AG09309 (cell line): ENCODE data around the gene NT5C2.

Source experiments
- DNase-seq: peaks from one replicate; pipeline ENCODE4 v3.0.0-alpha.2; 2010; ENCODE audit warnings: low read depth
- H3K4me3 ChIP-seq: 2 replicates; pipeline ENCODE4 v1.5.1; 2011; ENCODE audit warnings: mild to moderate bottlenecking, low read depth, low read length, moderate library complexity; ENCODE audit not compliant: control insufficient read depth
- TF ChIP-seq, protein P1 (sequence below): IDR thresholded peaks from 2 replicates; pipeline ENCODE4 v1.5.1; 2011; ENCODE audit warnings: mild to moderate bottlenecking, low read depth, low read length, inconsistent platforms; ENCODE audit not compliant: insufficient read depth, control insufficient read depth; ENCODE audit errors: missing control alignments

Gene NT5C2

GRCh38 chr10:103079100-103079499 is 114.0 kb downstream of the NT5C2 start:
- DNase-seq = no peak
- no peak overlapping the region for H3K4me3 ChIP-seq
- TF ChIP-seq, protein P1, sequence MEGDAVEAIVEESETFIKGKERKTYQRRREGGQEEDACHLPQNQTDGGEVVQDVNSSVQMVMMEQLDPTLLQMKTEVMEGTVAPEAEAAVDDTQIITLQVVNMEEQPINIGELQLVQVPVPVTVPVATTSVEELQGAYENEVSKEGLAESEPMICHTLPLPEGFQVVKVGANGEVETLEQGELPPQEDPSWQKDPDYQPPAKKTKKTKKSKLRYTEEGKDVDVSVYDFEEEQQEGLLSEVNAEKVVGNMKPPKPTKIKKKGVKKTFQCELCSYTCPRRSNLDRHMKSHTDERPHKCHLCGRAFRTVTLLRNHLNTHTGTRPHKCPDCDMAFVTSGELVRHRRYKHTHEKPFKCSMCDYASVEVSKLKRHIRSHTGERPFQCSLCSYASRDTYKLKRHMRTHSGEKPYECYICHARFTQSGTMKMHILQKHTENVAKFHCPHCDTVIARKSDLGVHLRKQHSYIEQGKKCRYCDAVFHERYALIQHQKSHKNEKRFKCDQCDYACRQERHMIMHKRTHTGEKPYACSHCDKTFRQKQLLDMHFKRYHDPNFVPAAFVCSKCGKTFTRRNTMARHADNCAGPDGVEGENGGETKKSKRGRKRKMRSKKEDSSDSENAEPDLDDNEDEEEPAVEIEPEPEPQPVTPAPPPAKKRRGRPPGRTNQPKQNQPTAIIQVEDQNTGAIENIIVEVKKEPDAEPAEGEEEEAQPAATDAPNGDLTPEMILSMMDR = no peak

GRCh38 chr10:103078676-103079075 is 114.4 kb downstream of the NT5C2 start:
- TF ChIP-seq, protein P1 = no peak
- H3K4me3 ChIP-seq = no peak overlapping the region
- DNase-seq = no peak

DNA sequence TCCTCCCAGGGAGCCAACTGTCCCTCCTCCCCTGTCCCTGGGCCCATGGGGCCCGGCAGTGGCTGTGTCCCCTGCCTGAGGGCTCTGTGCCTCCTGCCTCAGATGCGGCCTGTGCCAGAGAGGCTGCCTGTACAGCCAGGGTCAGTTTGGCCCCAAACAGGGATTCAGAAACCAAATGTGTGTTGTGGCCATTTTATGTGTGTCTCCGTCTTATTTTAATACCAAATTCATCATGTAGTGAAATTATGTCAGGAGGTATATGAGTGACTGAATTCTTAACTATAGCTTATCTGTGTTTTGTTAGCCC is 114.8 kb downstream of the NT5C2 start:
- TF ChIP-seq, protein P1 = no peak
- H3K4me3 ChIP-seq = no peak overlapping the region
- DNase-seq = no peak

DNA sequence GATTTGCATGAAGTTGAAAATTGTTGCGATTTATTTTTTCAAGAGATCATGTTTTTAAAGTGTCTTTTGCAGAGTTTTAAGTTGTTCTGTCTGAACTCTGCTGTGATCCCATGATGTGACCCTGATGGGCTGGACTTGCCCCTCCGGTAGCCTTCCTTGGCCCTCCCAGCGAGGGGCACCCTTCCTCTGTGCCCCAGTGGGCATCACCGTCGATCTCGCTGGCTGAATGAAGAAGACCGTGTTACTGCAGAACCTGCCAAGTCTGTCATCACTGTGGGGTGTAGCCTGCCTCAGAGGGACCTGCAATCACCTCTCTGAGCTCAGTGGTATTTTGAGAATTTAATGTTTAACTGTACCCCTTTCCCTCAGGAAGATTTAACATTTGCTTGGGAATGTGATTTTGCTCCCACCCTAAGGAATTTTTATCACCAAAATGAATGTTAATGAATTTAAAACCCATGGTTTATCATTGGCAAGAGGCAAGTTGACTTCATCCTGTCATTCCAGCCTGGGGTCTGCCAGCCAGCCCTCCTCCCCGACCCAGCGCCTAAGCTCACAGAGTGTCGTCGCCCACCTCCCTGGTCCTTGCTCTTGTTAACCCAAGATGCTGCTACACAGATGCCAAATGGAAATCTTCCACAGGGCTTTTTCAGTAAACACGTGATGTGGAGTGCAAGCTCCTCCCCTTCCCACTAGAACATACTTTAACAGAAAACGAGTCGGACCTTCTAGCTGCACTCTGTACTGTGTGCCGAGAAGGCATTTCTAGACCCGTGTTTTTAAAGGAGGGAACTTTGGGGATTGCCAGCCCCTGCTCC is 115.4 kb downstream of the NT5C2 start:
- DNase-seq = no peak
- H3K4me3 ChIP-seq = no peak overlapping the region
- TF ChIP-seq, protein P1 = no peak

- TF ChIP-seq, protein P1 = no peak
- DNase-seq = no peak
Measured at GRCh38 chr10:103077020-103077419, 116.1 kb downstream of the NT5C2 start.

DNA sequence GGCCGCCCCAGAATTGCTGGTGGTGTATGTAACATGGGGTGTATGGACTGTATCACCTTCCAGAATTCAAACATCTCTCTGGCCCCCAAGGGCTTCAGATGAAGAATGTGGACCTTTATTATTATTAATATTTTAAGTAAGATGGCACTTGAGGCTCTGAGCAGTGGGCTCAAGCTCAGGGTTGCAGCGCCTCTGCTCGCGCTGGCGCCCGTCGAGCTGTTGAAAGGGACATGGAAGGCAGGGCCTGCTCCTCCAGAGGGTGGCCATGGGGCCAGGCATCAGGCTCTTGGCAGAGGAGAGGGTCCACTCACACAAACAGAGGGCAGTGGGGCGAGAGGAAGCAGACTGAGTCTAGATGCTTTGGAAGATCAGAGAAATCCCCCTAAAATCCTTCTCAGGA is 120.2 kb downstream of the NT5C2 start:
- no peak overlapping the region for H3K4me3 ChIP-seq
- DNase-seq = no peak
- TF ChIP-seq, protein P1 = no peak

More at GRCh38 chr10:103077020-103077419, 116.1 kb downstream of the NT5C2 start:
- no peak overlapping the region for H3K4me3 ChIP-seq
